Measurements from ENCODE around the gene BAZ1B. TPM values are rescaled to one million over a fixed set of nuclear protein-coding genes. Genes with fewer than 3 reads are reported as not detected.
"Not testable (repeated sequence)": the region's sequence is repeated elsewhere in the genome, so short reads cannot be mapped to it uniquely, and the experiment has no call there.

BAZ1B gene
- total RNA-seq, 1 donor from 2014 or later = 54.5 TPM

DNA sequence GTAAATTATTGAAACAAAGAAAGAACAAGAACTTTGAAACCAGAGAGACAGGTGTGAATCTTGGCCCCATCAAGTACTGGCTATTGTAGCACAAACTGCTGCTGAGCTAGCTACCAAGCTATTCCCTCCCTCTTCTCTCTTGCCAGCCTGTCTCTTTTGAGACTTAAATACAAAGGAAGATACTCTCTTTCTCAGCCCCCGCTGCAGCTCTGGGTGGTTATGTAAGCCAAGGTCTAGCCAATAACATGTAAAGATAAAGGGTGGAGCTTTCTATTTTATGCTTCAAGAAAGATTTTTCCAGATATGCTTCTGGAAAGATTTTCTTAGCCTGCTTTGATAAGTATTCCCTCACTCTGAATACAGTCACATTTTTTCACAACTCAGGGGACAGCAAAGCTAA lies 17.2 kb downstream of the BAZ1B start:
- DNase-seq (ENCODE audit: low spot score) = no peak

DNA sequence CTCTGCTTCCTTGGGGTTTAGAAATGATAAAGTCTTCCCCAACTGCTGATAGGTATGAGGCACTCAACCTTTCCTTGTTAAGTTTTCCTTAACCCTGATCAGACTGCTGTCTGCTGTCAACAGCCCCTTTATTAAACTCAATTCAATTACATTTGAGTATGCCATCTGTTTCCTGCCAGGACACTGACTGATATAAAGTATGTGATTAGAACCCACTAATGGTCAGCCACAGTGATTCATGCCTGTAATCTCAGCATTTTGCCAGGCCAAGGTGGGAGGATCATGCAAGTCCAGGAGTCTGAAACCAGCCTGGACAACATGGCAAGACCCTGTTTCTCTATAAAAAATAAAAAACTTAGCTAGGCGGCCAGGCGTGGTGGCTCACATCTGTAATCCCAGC lies 18.1 kb downstream of the BAZ1B start:
- DNase-seq (ENCODE audit: low spot score) = no peak

- no peak for DNase-seq (ENCODE audit: low spot score)
Observed at GRCh38 chr7:73503229-73503628, 18.9 kb downstream of the BAZ1B start.

DNA sequence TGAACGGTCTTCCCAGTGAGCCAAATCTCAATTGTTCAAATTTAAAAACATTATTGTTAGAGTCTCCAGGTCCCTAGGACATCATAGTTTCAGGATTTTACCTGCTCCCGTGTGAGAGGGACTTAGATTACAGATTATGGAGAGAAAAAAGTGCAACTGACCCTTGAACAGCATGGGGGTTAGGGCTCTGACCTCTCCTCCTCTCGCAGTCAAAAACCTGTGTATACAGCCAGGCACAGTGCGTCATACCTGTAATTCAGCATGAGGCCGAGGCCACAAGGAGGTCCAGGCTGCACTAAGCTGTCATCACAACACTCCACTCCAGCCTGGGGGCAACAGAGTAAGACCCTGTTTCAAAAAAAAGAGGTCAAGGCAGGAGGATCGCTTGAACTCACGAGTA lies 25.5 kb downstream of the BAZ1B start:
- no peak for DNase-seq (ENCODE audit: low spot score)

DNA sequence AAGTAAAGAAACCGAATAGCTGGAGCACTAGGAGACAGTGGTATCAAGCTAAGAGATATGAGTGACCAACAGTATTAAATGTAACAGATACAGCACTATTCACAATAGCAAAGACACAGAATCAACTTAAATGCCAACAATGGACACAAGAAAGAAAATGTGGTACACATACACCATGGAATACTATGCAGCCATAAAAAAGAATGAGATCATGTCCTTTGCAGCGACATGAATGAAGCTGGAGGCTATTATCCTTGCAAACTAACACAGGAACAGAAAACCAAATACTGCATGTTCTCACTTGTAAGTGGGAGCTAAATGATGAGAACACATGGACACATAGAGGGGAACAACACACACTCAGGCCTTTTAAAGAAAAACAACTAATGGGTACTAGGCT lies 26.6 kb downstream of the BAZ1B start:
- not testable (repeated sequence) for DNase-seq (ENCODE audit: low spot score)

- no peak for DNase-seq (ENCODE audit: low spot score)
Observed at GRCh38 chr7:73489976-73490375, 32.1 kb downstream of the BAZ1B start.

- DNase-seq (ENCODE audit: low spot score) = no peak
Observed at GRCh38 chr7:73487486-73487885, 34.6 kb downstream of the BAZ1B start.

- no peak for DNase-seq (ENCODE audit: low spot score)
Observed at GRCh38 chr7:73483171-73483570, 38.9 kb downstream of the BAZ1B start.

- no peak for DNase-seq (ENCODE audit: low spot score)
Observed at GRCh38 chr7:73482746-73483145, 39.3 kb downstream of the BAZ1B start.

- DNase-seq (ENCODE audit: low spot score) = not testable (repeated sequence)
Observed at GRCh38 chr7:73481521-73481920, 40.6 kb downstream of the BAZ1B start.

DNA sequence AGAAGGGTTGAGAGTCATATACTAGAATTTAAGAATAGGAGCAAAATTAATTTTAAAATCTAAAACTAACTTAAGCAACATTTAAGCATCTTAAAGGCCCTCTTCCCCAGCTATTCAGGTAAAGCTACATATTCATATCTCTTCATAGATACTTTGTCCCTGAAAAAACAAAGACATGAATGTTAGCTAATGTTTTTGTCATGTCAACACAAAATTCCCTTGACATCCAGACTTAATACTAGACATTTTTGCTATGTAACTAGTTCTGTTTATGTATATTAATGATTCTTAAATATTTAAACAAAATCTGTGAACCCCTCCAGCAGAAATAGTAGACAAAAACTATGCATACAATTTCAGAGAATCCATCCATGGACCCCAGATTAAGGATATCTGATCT lies 43.5 kb downstream of the BAZ1B start:
- no peak for DNase-seq (ENCODE audit: low spot score)

DNA sequence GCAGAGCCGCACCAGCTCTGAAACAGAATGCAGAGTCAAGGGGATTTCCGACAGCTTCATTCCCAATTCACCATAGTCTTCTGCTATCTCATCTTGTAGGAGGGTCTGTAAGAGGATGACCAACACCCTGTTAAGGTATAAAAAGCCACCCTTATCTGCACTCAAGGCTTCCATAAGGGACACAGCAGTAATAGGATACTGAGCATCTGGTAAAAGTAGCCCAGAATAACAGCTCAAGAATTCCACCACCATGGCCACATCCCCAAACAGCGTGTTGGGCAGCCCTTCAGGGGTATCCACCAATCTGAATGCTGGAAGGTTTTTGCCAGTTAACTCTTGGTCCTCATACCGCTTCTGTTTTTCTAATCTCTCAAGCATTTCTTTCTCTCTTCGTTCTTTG lies 44.7 kb downstream of the BAZ1B start:
- DNase-seq (ENCODE audit: low spot score) = no peak

- DNase-seq (ENCODE audit: low spot score) = no peak
Observed at GRCh38 chr7:73470208-73470607, 51.9 kb downstream of the BAZ1B start.

DNA sequence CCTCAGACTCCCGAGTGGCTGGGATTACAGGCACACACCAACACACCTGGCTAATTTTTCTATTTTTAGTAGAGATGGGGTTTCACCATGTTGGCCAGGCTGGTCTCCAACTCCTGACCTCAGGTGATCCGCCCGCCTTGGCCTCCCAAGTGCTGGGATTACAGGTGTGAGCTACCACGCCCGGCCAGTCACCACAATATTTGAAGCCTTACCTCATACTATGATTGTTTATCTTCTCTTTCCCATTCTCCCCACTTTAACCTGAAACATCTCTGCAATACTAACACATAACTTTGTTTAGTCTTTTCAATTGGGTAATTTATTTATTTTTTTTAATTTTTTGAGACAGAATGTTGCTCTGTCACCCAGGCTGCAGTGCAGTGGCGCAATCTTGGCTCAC lies 55.0 kb downstream of the BAZ1B start:
- not testable (repeated sequence) for DNase-seq (ENCODE audit: low spot score)

GRCh38 chr7:73466112-73466511 lies 56.0 kb downstream of the BAZ1B start:
- DNase-seq (ENCODE audit: low spot score) = no peak

GRCh38 chr7:73463966-73464365 lies 58.1 kb downstream of the BAZ1B start:
- DNase-seq (ENCODE audit: low spot score) = no peak

GRCh38 chr7:73463260-73463659 lies 58.8 kb downstream of the BAZ1B start:
- DNase-seq (ENCODE audit: low spot score) = no peak

GRCh38 chr7:73461782-73462285 lies 60.3 kb downstream of the BAZ1B start:
- DNase-seq (ENCODE audit: low spot score) = no peak

DNA sequence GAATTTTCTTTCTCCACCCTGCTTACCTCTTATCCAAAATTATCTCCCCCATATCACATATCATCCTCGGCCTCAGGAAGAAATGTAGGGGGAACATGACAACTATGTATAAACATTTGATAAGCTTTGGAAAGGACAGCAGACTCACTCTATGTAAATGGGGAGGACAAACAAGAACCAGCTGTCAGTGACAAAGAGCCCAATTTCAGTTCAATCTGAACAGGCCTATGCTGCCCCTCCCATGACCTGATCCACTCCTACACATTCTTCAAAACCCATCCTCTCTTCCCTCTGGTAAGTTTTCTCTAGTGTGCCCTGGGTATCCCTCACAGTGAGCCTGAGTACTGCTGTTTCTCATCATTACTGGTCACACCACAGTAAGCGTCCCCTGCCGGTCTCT lies 67.7 kb downstream of the BAZ1B start:
- no peak for DNase-seq (ENCODE audit: low spot score)

GRCh38 chr7:73452999-73453635 lies 69.0 kb downstream of the BAZ1B start:
- DNase-seq (ENCODE audit: low spot score) = no peak

GRCh38 chr7:73451780-73452398 lies 70.2 kb downstream of the BAZ1B start:
- DNase-seq (ENCODE audit: low spot score) = no peak

DNA sequence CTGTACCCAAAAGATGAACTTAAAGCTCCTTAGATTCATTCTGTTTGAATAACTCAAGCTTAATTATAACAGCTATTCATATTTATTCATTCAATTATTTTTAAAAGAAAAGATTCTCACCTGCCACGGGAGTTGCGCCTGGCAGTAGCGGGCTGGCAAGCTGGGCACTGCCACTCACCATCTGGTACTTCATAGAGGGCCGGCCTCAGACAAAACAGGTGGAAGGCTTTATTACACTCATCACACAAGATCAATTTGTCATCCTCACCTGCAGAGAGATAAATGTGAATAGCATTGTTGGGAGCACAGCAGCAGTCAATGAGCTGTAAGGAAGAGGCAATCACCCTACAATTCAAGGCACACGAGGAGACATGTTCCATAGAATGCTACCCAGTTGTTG lies 72.7 kb downstream of the BAZ1B start:
- no peak for DNase-seq (ENCODE audit: low spot score)

- no peak for DNase-seq (ENCODE audit: low spot score)
Observed at GRCh38 chr7:73448609-73449008, 73.5 kb downstream of the BAZ1B start.
